ENCODE data around the gene KIAA0513.

- TF ChIP-seq MYC (IDR thresholded peaks at IDR 0.05; ENCODE audit: low read depth, low read length), result no peak
- no peak for TF ChIP-seq POLR2A (IDR thresholded peaks at IDR 0.05; ENCODE audit: extremely low read depth, insufficient read length)
- TF ChIP-seq MAX (IDR thresholded peaks at IDR 0.05; ENCODE audit: low read depth, low read length), result no peak
- TF ChIP-seq CTCF (IDR thresholded peaks at IDR 0.05; ENCODE audit: low read depth, low read length), result no peak
Observed at GRCh38 chr16:85082173-85083050, 54.8 kb downstream of the KIAA0513 start.
